GM13976 (cell line): ENCODE results near the gene BABAM2.

ENCODE experiments used
- DNase-seq: peaks from one replicate; pipeline ENCODE4 v3.0.0; 2012; ENCODE audit warnings: low spot score
- in situ Hi-C: fragments of 300-500 bp; cut with MboI; formaldehyde crosslinking; loops from one replicate; pipeline ENCODE4 v1.12.0; 2022; ENCODE audit warnings: low sequenced_read_pairs, mixed read lengths, inconsistent platforms; ENCODE audit not compliant: unreplicated experiment
- TF ChIP-seq, protein P1 (sequence below): IDR thresholded peaks from 2 replicates; pipeline ENCODE4 v1.5.1; 2012; ENCODE audit warnings: borderline replicate concordance, mild to moderate bottlenecking; ENCODE audit not compliant: insufficient read depth; ENCODE audit errors: extremely low read depth, missing control alignments, control extremely low read depth

Gene BABAM2

DNA sequence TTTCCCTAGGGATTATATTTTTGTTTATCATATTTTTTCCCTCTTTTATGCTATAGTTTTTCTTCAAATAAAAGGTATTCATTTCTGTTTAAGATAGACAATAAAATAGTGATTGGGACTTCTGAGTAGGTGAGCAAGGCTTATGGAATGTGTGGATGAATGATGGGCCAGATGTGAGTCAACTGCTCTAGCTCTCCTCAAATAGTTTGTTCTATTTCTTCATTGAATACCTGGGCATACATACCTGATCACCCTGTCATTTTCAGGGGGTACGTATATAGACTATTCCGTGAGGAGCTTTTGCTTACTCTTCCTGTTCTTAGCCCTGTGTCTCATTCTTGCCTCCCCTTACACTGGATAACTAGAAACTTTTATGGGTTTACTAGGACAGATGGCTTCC, 41.9 kb downstream of the BABAM2 start:
- DNase-seq, result no peak
- in situ Hi-C loops, result no loop called here
- TF ChIP-seq, protein P1, sequence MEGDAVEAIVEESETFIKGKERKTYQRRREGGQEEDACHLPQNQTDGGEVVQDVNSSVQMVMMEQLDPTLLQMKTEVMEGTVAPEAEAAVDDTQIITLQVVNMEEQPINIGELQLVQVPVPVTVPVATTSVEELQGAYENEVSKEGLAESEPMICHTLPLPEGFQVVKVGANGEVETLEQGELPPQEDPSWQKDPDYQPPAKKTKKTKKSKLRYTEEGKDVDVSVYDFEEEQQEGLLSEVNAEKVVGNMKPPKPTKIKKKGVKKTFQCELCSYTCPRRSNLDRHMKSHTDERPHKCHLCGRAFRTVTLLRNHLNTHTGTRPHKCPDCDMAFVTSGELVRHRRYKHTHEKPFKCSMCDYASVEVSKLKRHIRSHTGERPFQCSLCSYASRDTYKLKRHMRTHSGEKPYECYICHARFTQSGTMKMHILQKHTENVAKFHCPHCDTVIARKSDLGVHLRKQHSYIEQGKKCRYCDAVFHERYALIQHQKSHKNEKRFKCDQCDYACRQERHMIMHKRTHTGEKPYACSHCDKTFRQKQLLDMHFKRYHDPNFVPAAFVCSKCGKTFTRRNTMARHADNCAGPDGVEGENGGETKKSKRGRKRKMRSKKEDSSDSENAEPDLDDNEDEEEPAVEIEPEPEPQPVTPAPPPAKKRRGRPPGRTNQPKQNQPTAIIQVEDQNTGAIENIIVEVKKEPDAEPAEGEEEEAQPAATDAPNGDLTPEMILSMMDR, result no peak

- in situ Hi-C loops, result no loop called here
- no peak for DNase-seq
- TF ChIP-seq, protein P1, result no peak
Measured at GRCh38 chr2:27935026-27935425, 44.5 kb downstream of the BABAM2 start.

DNA sequence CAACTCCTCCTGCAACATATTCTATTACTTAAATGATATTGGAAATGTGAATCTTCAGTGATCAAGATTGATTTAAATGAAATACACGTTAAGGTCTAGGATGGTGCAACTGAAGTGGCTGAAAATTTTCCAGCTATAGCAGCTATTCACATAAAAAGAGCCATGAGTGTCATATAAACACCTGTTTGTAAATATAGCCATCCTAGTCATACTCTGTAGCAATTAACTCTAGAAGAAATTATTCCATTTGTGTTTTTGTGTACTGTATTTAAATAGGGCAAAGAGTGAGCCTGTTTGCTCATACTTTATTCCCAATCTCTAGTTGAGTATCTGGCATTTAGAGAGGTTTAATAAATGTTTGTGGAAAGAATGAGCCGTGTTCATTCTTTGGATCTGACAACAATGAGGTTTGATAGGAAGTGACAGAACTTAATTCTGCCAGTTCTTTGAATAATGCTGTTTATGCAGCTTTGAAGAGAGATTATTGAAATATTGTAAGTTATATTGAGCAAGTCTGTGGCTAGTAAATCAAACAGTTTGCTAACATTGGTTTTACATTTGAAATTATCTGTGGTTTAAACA, 49.7 kb downstream of the BABAM2 start:
- in situ Hi-C loops, result no loop called here
- TF ChIP-seq, protein P1, result no peak
- DNase-seq, result no peak

DNA sequence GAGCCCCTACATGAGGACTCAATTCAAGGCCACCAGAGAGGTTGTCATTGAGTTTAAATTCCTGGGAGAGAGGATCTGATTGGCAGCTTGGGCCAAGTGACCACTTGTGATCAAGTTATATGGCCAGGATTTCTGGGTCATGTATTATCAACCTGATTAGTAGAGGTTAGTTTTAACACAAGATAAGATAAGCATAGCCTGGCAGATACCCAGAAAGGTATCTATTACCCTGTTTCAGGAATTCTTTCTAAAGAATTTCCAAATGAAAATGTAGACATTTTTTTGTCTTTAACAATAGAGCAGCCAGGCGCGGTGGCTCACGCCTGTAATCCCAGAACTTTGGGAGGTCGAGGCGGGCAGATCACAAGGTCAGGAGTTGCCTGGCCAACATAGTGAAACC, 50.5 kb downstream of the BABAM2 start:
- in situ Hi-C loops, result no loop called here
- TF ChIP-seq, protein P1, result no peak
- no peak for DNase-seq

- in situ Hi-C loops, result no loop called here
- TF ChIP-seq, protein P1, result no peak
- DNase-seq, result no peak
Measured at GRCh38 chr2:27942612-27943547, 52.4 kb downstream of the BABAM2 start.

DNA sequence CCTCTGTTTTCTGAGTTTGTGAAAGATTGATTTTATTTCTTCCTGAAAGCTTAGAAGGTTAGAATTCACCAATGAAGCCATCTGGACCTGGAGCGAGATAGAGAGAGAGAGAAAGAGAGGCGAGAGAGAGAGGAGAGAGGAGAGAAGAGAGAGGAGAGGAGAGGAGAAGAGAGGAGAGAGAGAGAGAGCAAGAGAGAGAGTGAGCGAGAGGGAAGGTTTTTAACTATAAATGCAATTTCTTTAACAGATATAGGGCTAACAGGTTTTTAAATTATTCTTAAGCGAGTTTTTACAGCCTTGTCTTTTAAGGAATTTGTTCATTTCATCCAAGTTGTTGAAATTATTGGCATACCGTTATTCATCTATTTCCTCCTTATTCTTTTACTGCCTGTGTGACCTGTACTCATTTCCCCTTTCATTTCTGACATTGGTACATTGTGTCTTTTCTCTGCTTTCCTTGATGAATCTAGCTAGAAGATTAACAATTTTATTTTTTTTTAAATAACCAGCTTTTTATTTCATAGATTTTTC, 56.1 kb downstream of the BABAM2 start:
- in situ Hi-C loops, result no loop called here
- no peak for DNase-seq
- TF ChIP-seq, protein P1, result no peak
